Measurements from ENCODE around the gene CREB3L2. TPM values are rescaled to one million over a fixed set of nuclear protein-coding genes. Genes with fewer than 3 reads are reported as not detected.

Gene CREB3L2
- total and polyA plus RNA-seq, 2 donors, result 3.4 to 6.6 TPM

GRCh38 chr7:137962875-137963507, 38.9 kb downstream of the CREB3L2 start:
- Histone ChIP-seq H3K4me1 (ENCODE audit: control insufficient read depth in 2 of 2, insufficient read depth in 2 of 2, low read length in 2 of 2) (no peaks in the 10 kb centered on the region), H3K27me3 (ENCODE audit: control insufficient read depth in 2 of 2, insufficient read depth in 1 of 2, low read length in 1 of 2) (no peaks in the 10 kb centered on the region), H3K4me3 (ENCODE audit: low read length in 2 of 2) (no peak overlapping the region), H3K9me3 (ENCODE audit: control insufficient read depth in 2 of 2, insufficient read depth in 1 of 2, low read length in 1 of 2) (no peaks in the 10 kb centered on the region), H3K27ac (ENCODE audit: low read depth in 1 of 2, low read length in 1 of 2) (no peak overlapping the region), H3K36me3 (ENCODE audit: control insufficient read depth in 2 of 2, insufficient read depth in 2 of 2, low read length in 1 of 2) (no peaks in the 10 kb centered on the region)
- WGBS, result 96% methylated on average over 7 of the region's 7 CpGs
- no peak for DNase-seq (ENCODE audit: low read depth in 6 of 9, low spot score in 9 of 9)

DNA sequence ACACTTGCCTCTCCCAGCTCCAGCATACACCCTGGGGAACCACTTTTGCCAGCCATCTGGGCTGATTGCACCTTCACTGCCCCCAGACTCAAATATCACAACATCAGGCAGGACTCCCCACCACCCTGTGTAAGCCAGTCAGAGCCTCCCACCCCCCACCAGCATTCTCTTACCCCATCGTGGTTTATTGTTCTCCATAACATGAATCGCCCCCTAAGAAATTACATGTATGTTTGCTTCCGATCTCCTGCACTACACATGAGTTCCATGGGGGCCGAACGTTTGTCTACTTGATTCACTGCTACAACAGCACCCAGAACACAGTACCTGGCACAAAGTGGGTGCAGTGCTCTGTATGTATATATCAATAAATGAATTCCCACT, 39.4 kb downstream of the CREB3L2 start:
- Histone ChIP-seq H3K36me3 (ENCODE audit: control insufficient read depth in 2 of 2, insufficient read depth in 2 of 2, low read length in 1 of 2) (no peaks in the 10 kb centered on the region), H3K27ac (ENCODE audit: low read depth in 1 of 2, low read length in 1 of 2) (no peak overlapping the region), H3K9me3 (ENCODE audit: control insufficient read depth in 2 of 2, insufficient read depth in 1 of 2, low read length in 1 of 2) (no peaks in the 10 kb centered on the region), H3K27me3 (ENCODE audit: control insufficient read depth in 2 of 2, insufficient read depth in 1 of 2, low read length in 1 of 2) (no peaks in the 10 kb centered on the region), H3K4me1 (ENCODE audit: control insufficient read depth in 2 of 2, insufficient read depth in 2 of 2, low read length in 2 of 2) (no peaks in the 10 kb centered on the region), H3K4me3 (ENCODE audit: low read length in 2 of 2) (no peak overlapping the region)
- WGBS, result 97% methylated on average over 5 of the region's 5 CpGs
- DNase-seq (ENCODE audit: low read depth in 6 of 9, low spot score in 9 of 9), result no peak

DNA sequence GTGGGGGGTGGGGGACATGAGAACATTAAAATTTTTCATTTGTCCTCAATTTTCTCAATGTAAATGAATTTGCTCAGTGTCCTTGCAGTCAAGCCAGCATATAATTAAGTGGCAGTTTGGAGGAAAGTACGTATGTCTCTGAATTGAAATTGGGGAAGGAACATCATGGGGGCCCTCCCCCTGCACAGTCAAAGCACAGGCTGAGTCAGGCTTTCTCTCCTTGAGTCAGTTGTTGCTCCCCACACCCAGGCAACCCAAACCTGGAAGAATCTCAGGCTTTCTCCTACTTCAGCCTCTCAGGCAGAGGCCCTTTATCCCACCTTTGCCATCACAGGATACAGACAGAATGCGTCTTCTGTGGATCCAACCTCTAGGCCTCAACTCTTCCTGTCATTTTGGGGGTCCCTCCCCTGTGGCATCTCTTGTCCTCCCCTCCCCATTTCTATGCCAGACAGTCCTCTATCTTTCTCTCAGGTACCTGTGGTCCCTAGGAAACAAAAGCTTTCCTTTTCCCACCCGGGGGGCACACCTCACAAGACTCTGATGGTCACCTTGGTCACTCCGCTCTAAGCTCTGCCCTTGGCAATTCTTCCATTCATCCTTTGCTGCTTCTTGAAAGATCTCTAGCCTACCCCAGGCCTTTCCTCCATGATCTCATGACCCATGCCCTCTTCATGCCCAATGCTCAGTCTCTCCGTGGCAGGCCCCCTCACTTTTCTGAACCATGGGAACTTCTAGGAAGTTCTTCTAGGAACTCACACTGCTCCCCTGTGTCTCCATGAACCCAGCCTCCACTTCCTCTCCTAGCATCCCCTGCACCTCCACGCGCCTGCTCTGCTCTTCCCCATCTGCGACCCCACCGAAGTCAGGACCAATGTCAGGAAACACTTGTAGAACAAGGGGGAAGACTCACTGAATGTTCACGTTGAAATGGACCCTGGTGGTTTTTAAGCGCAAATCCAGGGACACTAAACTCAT, 40.4 kb downstream of the CREB3L2 start:
- DNase-seq (ENCODE audit: low read depth in 6 of 9, low spot score in 9 of 9), result no peak
- no peak overlapping the region for H3K4me3 ChIP-seq (ENCODE audit: low read length in 2 of 2)
- H3K27me3 ChIP-seq (ENCODE audit: control insufficient read depth in 2 of 2, insufficient read depth in 1 of 2, low read length in 1 of 2), result no peaks in the 10 kb centered on the region
- H3K4me1 ChIP-seq (ENCODE audit: control insufficient read depth in 2 of 2, insufficient read depth in 2 of 2, low read length in 2 of 2), result no peaks in the 10 kb centered on the region
- WGBS, result 88% methylated on average over 11 of the region's 11 CpGs
- no peaks in the 10 kb centered on the region for H3K9me3 ChIP-seq (ENCODE audit: control insufficient read depth in 2 of 2, insufficient read depth in 1 of 2, low read length in 1 of 2)
- H3K36me3 ChIP-seq (ENCODE audit: control insufficient read depth in 2 of 2, insufficient read depth in 2 of 2, low read length in 1 of 2), result no peaks in the 10 kb centered on the region
- no peak overlapping the region for H3K27ac ChIP-seq (ENCODE audit: low read depth in 1 of 2, low read length in 1 of 2)

DNA sequence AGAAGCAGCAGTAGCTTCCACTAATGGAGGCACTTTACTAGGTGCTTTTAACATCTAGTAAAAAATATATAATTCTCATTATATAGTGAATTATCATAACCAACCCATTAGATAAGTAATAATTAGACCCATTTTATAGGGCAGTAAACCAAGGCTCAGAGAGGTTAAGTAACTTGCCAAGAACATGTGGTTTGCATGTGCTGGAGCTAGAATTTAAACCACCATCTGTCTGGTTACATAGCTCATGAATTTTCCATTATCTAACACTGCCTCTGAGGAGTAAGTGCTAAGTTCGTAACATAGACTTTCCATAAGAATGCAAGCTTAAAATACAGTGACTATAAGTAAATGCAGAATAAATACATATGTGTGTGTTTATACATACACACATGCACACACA, 41.9 kb downstream of the CREB3L2 start:
- no peak overlapping the region for H3K27ac ChIP-seq (ENCODE audit: low read depth in 1 of 2, low read length in 1 of 2)
- no peaks in the 10 kb centered on the region for H3K36me3 ChIP-seq (ENCODE audit: control insufficient read depth in 2 of 2, insufficient read depth in 2 of 2, low read length in 1 of 2)
- no peak overlapping the region for H3K4me3 ChIP-seq (ENCODE audit: low read length in 2 of 2)
- WGBS, result 94% methylated on average over 1 of the region's 1 CpG
- DNase-seq (ENCODE audit: low read depth in 6 of 9, low spot score in 9 of 9), result no peak
- H3K4me1 ChIP-seq (ENCODE audit: control insufficient read depth in 2 of 2, insufficient read depth in 2 of 2, low read length in 2 of 2), result no peaks in the 10 kb centered on the region
- no peaks in the 10 kb centered on the region for H3K27me3 ChIP-seq (ENCODE audit: control insufficient read depth in 2 of 2, insufficient read depth in 1 of 2, low read length in 1 of 2)
- no peaks in the 10 kb centered on the region for H3K9me3 ChIP-seq (ENCODE audit: control insufficient read depth in 2 of 2, insufficient read depth in 1 of 2, low read length in 1 of 2)

DNA sequence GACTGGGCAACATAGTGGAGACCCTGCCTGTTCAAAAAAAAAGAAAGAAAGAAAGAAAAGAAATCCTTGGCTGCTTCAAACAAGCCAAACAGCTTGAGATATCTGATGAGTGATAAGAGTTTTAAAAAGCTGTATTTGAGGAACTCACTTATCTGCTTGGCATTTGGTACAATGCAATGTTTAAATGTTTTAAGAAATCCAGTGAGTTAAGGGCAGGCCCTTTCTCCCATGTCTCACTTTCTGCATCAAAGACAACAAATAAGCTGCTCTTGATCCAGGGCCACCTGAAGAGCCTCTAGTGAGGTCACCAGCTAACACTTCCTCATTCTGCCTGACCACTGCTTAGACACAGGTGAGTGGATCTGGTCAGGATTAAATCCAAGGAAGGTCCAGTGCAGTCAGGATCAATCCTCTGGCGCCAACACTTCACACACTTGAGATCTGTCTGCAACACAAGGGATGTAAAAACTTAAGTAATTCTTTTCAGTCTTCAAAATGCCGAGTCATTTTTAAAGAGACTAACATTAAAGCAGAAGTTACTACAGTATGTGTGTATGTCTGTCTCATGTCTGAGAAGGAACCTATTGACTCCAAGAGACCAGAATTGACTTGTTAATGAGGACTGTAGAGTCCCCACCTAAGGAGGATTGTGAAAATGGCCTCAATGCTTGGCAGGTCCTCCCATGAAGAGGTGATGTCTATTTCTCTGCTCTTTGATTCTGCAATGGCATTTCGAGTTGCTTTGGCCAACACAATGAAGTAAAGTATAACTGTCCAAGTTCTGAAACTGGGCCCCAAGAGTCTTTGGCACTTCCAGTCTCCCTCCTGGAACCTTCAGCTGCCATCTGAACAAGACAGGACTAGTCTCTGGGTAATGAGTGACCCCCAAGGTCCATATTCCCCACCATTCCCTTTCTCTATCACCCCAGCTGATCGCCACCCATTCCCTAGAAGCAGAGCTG, 43.1 kb downstream of the CREB3L2 start:
- Histone ChIP-seq H3K27ac (ENCODE audit: low read depth in 1 of 2, low read length in 1 of 2) (no peak overlapping the region), H3K4me1 (ENCODE audit: control insufficient read depth in 2 of 2, insufficient read depth in 2 of 2, low read length in 2 of 2) (no peaks in the 10 kb centered on the region), H3K36me3 (ENCODE audit: control insufficient read depth in 2 of 2, insufficient read depth in 2 of 2, low read length in 1 of 2) (no peaks in the 10 kb centered on the region)

DNA sequence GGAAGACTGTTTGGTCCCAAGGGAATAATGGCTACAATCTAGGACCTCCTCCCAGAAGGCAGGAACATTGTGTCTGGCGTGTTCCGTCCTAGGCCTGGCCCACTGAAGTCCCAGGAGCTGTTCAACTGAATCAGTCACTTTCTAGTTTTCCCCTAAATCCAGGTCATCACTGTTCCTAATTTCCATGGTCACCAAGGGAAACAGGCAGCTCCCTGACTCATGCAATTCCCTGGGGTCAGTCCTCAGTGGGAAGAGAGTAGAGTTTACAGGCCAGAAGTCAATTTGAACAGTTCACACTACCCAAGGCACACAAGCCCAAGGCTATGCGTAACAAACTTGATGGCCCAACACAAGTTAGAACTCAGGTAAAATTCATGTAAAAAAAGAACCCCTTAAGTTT, 44.0 kb downstream of the CREB3L2 start:
- Histone ChIP-seq H3K36me3 (ENCODE audit: control insufficient read depth in 2 of 2, insufficient read depth in 2 of 2, low read length in 1 of 2) (no peaks in the 10 kb centered on the region), H3K4me1 (ENCODE audit: control insufficient read depth in 2 of 2, insufficient read depth in 2 of 2, low read length in 2 of 2) (no peaks in the 10 kb centered on the region)
- 97% methylated on average over 3 of the region's 3 CpGs for WGBS

More for the DNA sequence above, 43.1 kb downstream of the CREB3L2 start:
- no peak for DNase-seq (ENCODE audit: low read depth in 6 of 9, low spot score in 9 of 9)
- 74% methylated on average over 4 of the region's 4 CpGs for WGBS
- Histone ChIP-seq H3K27me3 (ENCODE audit: control insufficient read depth in 2 of 2, insufficient read depth in 1 of 2, low read length in 1 of 2) (no peaks in the 10 kb centered on the region), H3K9me3 (ENCODE audit: control insufficient read depth in 2 of 2, insufficient read depth in 1 of 2, low read length in 1 of 2) (no peaks in the 10 kb centered on the region), H3K4me3 (ENCODE audit: low read length in 2 of 2) (no peak overlapping the region)

DNA sequence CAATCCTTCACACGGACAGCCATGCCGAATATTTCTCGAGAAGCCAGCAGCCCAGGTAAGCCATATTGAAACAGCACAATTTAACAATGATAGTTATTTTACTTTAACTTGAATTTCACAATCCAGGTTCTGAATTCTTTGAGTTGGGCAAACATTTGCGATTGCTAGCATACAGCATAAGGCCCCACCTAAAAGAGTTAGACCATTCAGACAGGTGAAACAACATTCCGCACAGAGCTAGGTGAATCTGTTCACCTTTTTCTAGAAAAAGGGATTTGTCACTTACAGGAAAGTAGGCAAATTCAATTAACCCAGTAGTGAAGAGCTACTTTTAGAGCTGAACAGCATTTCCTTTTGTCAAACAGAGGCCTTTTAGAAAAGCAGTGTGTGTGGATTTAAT, 45.3 kb downstream of the CREB3L2 start:
- Histone ChIP-seq H3K9me3 (ENCODE audit: control insufficient read depth in 2 of 2, insufficient read depth in 1 of 2, low read length in 1 of 2) (no peaks in the 10 kb centered on the region), H3K4me1 (ENCODE audit: control insufficient read depth in 2 of 2, insufficient read depth in 2 of 2, low read length in 2 of 2) (no peaks in the 10 kb centered on the region), H3K27ac (ENCODE audit: low read depth in 1 of 2, low read length in 1 of 2) (no peak overlapping the region), H3K4me3 (ENCODE audit: low read length in 2 of 2) (no peak overlapping the region), H3K36me3 (ENCODE audit: control insufficient read depth in 2 of 2, insufficient read depth in 2 of 2, low read length in 1 of 2) (no peaks in the 10 kb centered on the region), H3K27me3 (ENCODE audit: control insufficient read depth in 2 of 2, insufficient read depth in 1 of 2, low read length in 1 of 2) (no peaks in the 10 kb centered on the region)
- DNase-seq (ENCODE audit: low read depth in 6 of 9, low spot score in 9 of 9), result no peak
- WGBS, result 97% methylated on average over 5 of the region's 5 CpGs

More for the DNA sequence above, 44.0 kb downstream of the CREB3L2 start:
- Histone ChIP-seq H3K9me3 (ENCODE audit: control insufficient read depth in 2 of 2, insufficient read depth in 1 of 2, low read length in 1 of 2) (no peaks in the 10 kb centered on the region), H3K27me3 (ENCODE audit: control insufficient read depth in 2 of 2, insufficient read depth in 1 of 2, low read length in 1 of 2) (no peaks in the 10 kb centered on the region), H3K27ac (ENCODE audit: low read depth in 1 of 2, low read length in 1 of 2) (no peak overlapping the region), H3K4me3 (ENCODE audit: low read length in 2 of 2) (no peak overlapping the region)
- DNase-seq (ENCODE audit: low read depth in 6 of 9, low spot score in 9 of 9), result no peak

DNA sequence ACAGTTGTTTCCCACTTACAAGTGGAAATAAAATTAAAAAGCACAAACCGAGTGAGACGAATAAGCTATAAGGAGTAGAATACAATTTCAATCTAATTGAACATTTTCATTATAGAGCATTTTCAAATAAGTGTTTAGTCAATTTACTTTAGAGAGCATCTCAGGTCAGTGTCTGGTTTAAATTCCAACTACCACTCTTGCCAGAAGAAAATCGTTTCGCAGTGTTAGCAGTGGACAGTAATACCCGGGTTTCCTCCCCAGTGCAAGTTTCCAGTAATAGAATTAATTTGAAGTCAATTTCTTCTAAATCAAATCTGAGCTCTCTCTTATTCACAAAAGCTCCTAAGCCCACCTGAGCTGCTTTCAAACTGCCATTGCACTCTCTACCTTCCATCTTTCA, 45.7 kb downstream of the CREB3L2 start:
- Histone ChIP-seq H3K27ac (ENCODE audit: low read depth in 1 of 2, low read length in 1 of 2) (no peak overlapping the region), H3K36me3 (ENCODE audit: control insufficient read depth in 2 of 2, insufficient read depth in 2 of 2, low read length in 1 of 2) (no peaks in the 10 kb centered on the region), H3K4me1 (ENCODE audit: control insufficient read depth in 2 of 2, insufficient read depth in 2 of 2, low read length in 2 of 2) (no peaks in the 10 kb centered on the region), H3K9me3 (ENCODE audit: control insufficient read depth in 2 of 2, insufficient read depth in 1 of 2, low read length in 1 of 2) (no peaks in the 10 kb centered on the region), H3K4me3 (ENCODE audit: low read length in 2 of 2) (no peak overlapping the region), H3K27me3 (ENCODE audit: control insufficient read depth in 2 of 2, insufficient read depth in 1 of 2, low read length in 1 of 2) (no peaks in the 10 kb centered on the region)
- 98% methylated on average over 5 of the region's 5 CpGs for WGBS
- DNase-seq (ENCODE audit: low read depth in 6 of 9, low spot score in 9 of 9), result no peak

Data from thymus (tissue), 11 donors.